Esophagus squamous epithelium (tissue), 5 donors: Measurements from ENCODE around the gene DCP2. TPM values are rescaled to one million over a fixed set of nuclear protein-coding genes. Genes with fewer than 3 reads are reported as not detected.
A peak's percentile ranks its signal among the peaks of the same experiment; 100 is the strongest.

Experiments used
- DNase-seq: peaks from one replicate; lab custom pipeline; 2025; lab: John Stamatoyannopoulos, UW
- H3K27ac ChIP-seq, 4 donors: fragments of 200-600 bp; sonication (generic); one replicate each; pipeline ENCODE4 v1.5.1; 2016 to 2019; ENCODE audit warnings: mild to moderate bottlenecking in 1 of 4
- H3K27me3 ChIP-seq, 4 donors: fragments of 200-600 bp; sonication (generic); 1 replicate in 3 of 4; 2 replicates in 1 of 4; pipeline versions ENCODE4 v1.5.1 to v1.6.0; 2017 to 2021; ENCODE audit warnings: antibody characterized with exemption in 1 of 4
- H3K36me3 ChIP-seq, 3 donors: fragments of 200-600 bp; sonication (generic); one replicate each; pipeline ENCODE4 v1.5.1; 2016 to 2019
- H3K4me1 ChIP-seq, 3 donors: fragments of 200-600 bp; sonication (generic); one replicate each; pipeline ENCODE4 v1.5.1; 2017 to 2019
- H3K4me3 ChIP-seq, 4 donors: fragments of 200-600 bp; sonication (generic); 1 replicate in 3 of 4; 2 replicates in 1 of 4; pipeline ENCODE4 v1.5.1; 2016 to 2019; ENCODE audit warnings: mild to moderate bottlenecking in 2 of 4, moderate library complexity in 1 of 4
- H3K9me3 ChIP-seq, 3 donors: fragments of 200-600 bp; sonication (generic); one replicate each; pipeline ENCODE4 v1.5.1; 2016 to 2019
- CTCF ChIP-seq, 6 experiments: fragments of 450-650 bp in 4 of 6; fragments of 200-600 bp in 2 of 6; sonication (generic) in 2 of 6; IDR thresholded peaks; one replicate each; pipeline ENCODE4 v1.5.1; 2016 to 2019; ENCODE audit warnings: antibody characterized with exemption in 6 of 6, mild to moderate bottlenecking in 4 of 6, moderate library complexity in 4 of 6
- POLR2A ChIP-seq, 4 donors: fragments of 450-650 bp; IDR thresholded peaks; one replicate each; pipeline ENCODE4 v1.6.1; 2017; ENCODE audit warnings: antibody characterized with exemption in 4 of 4, mild to moderate bottlenecking in 4 of 4, moderate library complexity in 3 of 4
- WGBS, 2 donors: methylation state at CpG; one replicate each; pipeline ENCODE4 v1.1.5; 2018; 5-methylcytosine and 5-hydroxymethylcytosine counted together
- intact Hi-C: fragments of 100-400 bp; cut with DNase I; formaldehyde crosslinking; loops from one replicate; pipeline ENCODE4 v1.15.0; 2022
- total RNA-seq, 4 donors: library from RNA; depleted of rRNA; stranded (reverse); fragments of >200 nt; gene quantifications; one replicate each; pipeline ENCODE4 v1.1.0, GENCODE V29; 2016
- donor health status: DM: yes; HTN: yes; CAD: no.

The DCP2 gene
- total RNA-seq, 4 donors from 2014 or later: 9.0 to 24.9 (median 17.4) TPM

- H3K36me3 ChIP-seq: no peaks in the 10 kb centered on the region
- no peak overlapping the region for H3K4me3 ChIP-seq
- WGBS, 2 donors: 69 to 88% methylated on average over 1 of the region's 1 CpG
- H3K4me1 ChIP-seq: no peaks in the 10 kb centered on the region
- no peaks in the 10 kb centered on the region for H3K9me3 ChIP-seq
- TF ChIP-seq POLR2A (IDR thresholded peaks at IDR 0.05) (no peak), CTCF (IDR thresholded peaks at IDR 0.05) (no peak)
- no peaks in the 10 kb centered on the region for H3K27me3 ChIP-seq
- H3K27ac ChIP-seq: peak overlapping the region in 2 of 4 donors; percentile 21 to 22
- no peak for DNase-seq
- intact Hi-C loops: no loop called here
Observed at GRCh38 chr5:112933651-112934365, 42.8 kb upstream of the DCP2 start.

- peak overlapping the region in 2 of 4 donors; percentile 21 to 22 for H3K27ac ChIP-seq
- intact Hi-C loops: no loop called here
Observed at GRCh38 chr5:112934366-112934663, 42.3 kb upstream of the DCP2 start.

GRCh38 chr5:112935675-112936074 lies 40.9 kb upstream of the DCP2 start:
- no peaks in the 10 kb centered on the region for H3K36me3 ChIP-seq
- no peaks in the 10 kb centered on the region for H3K4me1 ChIP-seq
- H3K27ac ChIP-seq: no peak overlapping the region
- no peak overlapping the region for H3K4me3 ChIP-seq
- no peaks in the 10 kb centered on the region for H3K9me3 ChIP-seq
- 82 to 85% methylated on average over 5 of the region's 5 CpGs for WGBS, 2 donors
- intact Hi-C loops: no loop called here
- no peak for DNase-seq
- no peak for TF ChIP-seq CTCF (IDR thresholded peaks at IDR 0.05)
- H3K27me3 ChIP-seq: no peaks in the 10 kb centered on the region

More at GRCh38 chr5:112934366-112934663, 42.3 kb upstream of the DCP2 start:
- DNase-seq: no peak
- H3K36me3 ChIP-seq: no peaks in the 10 kb centered on the region
- no peaks in the 10 kb centered on the region for H3K27me3 ChIP-seq
- no peak overlapping the region for H3K4me3 ChIP-seq
- TF ChIP-seq CTCF (IDR thresholded peaks at IDR 0.05): no peak
- TF ChIP-seq POLR2A (IDR thresholded peaks at IDR 0.05): no peak
- H3K9me3 ChIP-seq: no peaks in the 10 kb centered on the region
- H3K4me1 ChIP-seq: no peaks in the 10 kb centered on the region

- WGBS, 2 donors: 87 to 92% methylated on average over 8 of the region's 8 CpGs
- intact Hi-C loops: no loop called here
- Histone ChIP-seq H3K4me1 (no peaks in the 10 kb centered on the region), H3K4me3 (no peak overlapping the region), H3K36me3 (no peaks in the 10 kb centered on the region), H3K27ac (no peak overlapping the region), H3K9me3 (no peaks in the 10 kb centered on the region), H3K27me3 (no peaks in the 10 kb centered on the region)
- TF ChIP-seq CTCF (IDR thresholded peaks at IDR 0.05) (no peak), POLR2A (IDR thresholded peaks at IDR 0.05) (no peak)
- DNase-seq: no peak
Observed at GRCh38 chr5:112938286-112938685, 38.3 kb upstream of the DCP2 start.

GRCh38 chr5:112940670-112941069 lies 35.9 kb upstream of the DCP2 start:
- intact Hi-C loops: no loop called here
- no peak for DNase-seq
- no peaks in the 10 kb centered on the region for H3K36me3 ChIP-seq
- no peaks in the 10 kb centered on the region for H3K27me3 ChIP-seq
- no peak overlapping the region for H3K4me3 ChIP-seq
- TF ChIP-seq CTCF (IDR thresholded peaks at IDR 0.05) (no peak), POLR2A (IDR thresholded peaks at IDR 0.05) (no peak)
- no peaks in the 10 kb centered on the region for H3K9me3 ChIP-seq
- no peaks in the 10 kb centered on the region for H3K4me1 ChIP-seq
- H3K27ac ChIP-seq: no peak overlapping the region
- WGBS, 2 donors: 68 to 79% methylated on average over 2 of the region's 2 CpGs
